H1 (cell line): ENCODE measurements around the gene RAB40C. TPM values are rescaled to one million over a fixed set of nuclear protein-coding genes. Genes with fewer than 3 reads are reported as not detected.

Experiments used
- USF2 ChIP-seq: IDR thresholded peaks from 2 replicates; pipeline ENCODE4 v1.6.1; 2011; ENCODE audit warnings: low read length, improper control_type of control experiment
- polyA plus RNA-seq, 7 experiments: library from polyadenylated mRNA; depleted of rRNA in 3 of 7; stranded (reverse) in 5 of 7; unstranded in 2 of 7; fragments of >200 nt in 5 of 7; fragments of 200-250 nt in 2 of 7; gene quantifications; 1 replicate in 5 of 7; 2 replicates in 1 of 7; 4 replicates in 1 of 7; pipeline versions ENCODE4 v1.2.1 to v1.2.3, GENCODE V29; 2011 to 2013; ENCODE audit warnings: missing spikeins in 2 of 7, mixed read lengths in 2 of 7
- total RNA-seq: library from RNA; stranded (reverse); fragmentation: NEBNext Ultra II Directional; extraction: Animal tissue kit (Norgen Biotek cat#: 25700); gene quantifications from 2 replicates; pipeline ENCODE4 v1.2.1, GENCODE V29; 2021

The RAB40C gene
- total and polyA plus RNA-seq, 2 of the 8 experiments (the other 6 are each of a cell fraction or from before 2014, with no cell fraction given): 13.9 to 15.6 TPM

- no peak for TF ChIP-seq USF2
- TF ChIP-seq, all 59 proteins: peak for 0
Observed at GRCh38 chr16:608019-608418, 18.2 kb downstream of the RAB40C start (continued).
